IPS-NIHi11 (cell line): ENCODE results near the gene MED25.

ENCODE experiments used
- DNase-seq: peaks from one replicate; pipeline ENCODE4 v3.0.0; 2012; ENCODE audit warnings: mixed read lengths, low spot score

MED25 gene

GRCh38 chr19:49858088-49858985, 40.2 kb downstream of the MED25 start:
- no peak for DNase-seq

GRCh38 chr19:49859682-49860335, 41.7 kb downstream of the MED25 start:
- DNase-seq, result no peak

GRCh38 chr19:49860336-49861102, 42.4 kb downstream of the MED25 start:
- DNase-seq, result no peak

GRCh38 chr19:49861107-49861506, 43.0 kb downstream of the MED25 start:
- DNase-seq, result peak; percentile 58

- no peak for DNase-seq
Observed at GRCh38 chr19:49861541-49862378, 43.7 kb downstream of the MED25 start.

GRCh38 chr19:49862391-49863253, 44.5 kb downstream of the MED25 start:
- DNase-seq, result peak; percentile 79

GRCh38 chr19:49863254-49863934, 45.3 kb downstream of the MED25 start:
- no peak for DNase-seq

- DNase-seq, result no peak
Observed at GRCh38 chr19:49863935-49864320, 45.8 kb downstream of the MED25 start.

- DNase-seq, result no peak
Observed at GRCh38 chr19:49864890-49865289, 46.8 kb downstream of the MED25 start.

- peak; percentile 83 for DNase-seq
Observed at GRCh38 chr19:49866933-49867782, 49.1 kb downstream of the MED25 start, which contains the start of gene PNKP. Gene PNKP (minus strand): TSS chr19:49867576. CDS start chr19:49867204, 372 bp downstream.

GRCh38 chr19:49869009-49869483, 51.0 kb downstream of the MED25 start:
- no peak for DNase-seq

- peak; percentile 82 for DNase-seq
Observed at GRCh38 chr19:49869484-49870308, 51.6 kb downstream of the MED25 start.

- no peak for DNase-seq
Observed at GRCh38 chr19:49870309-49870901, 52.3 kb downstream of the MED25 start.

- DNase-seq, result no peak
Observed at GRCh38 chr19:49871349-49871985, 53.4 kb downstream of the MED25 start.

- DNase-seq, result no peak
Observed at GRCh38 chr19:49872245-49873128, 54.4 kb downstream of the MED25 start.

GRCh38 chr19:49873129-49873521, 55.0 kb downstream of the MED25 start:
- DNase-seq, result no peak
